GM18861 (cell line): ENCODE measurements around the gene FAM110A.
"Not testable (repeated sequence)": the region's sequence is repeated elsewhere in the genome, so short reads cannot be mapped to it uniquely, and the experiment has no call there.

ENCODE experiments used
- ATAC-seq: cut with Tn5 transposase; IDR thresholded peaks from one replicate; pipeline ENCODE4 v1.9.1; 2021; ENCODE audit not compliant: unreplicated experiment

FAM110A gene

DNA sequence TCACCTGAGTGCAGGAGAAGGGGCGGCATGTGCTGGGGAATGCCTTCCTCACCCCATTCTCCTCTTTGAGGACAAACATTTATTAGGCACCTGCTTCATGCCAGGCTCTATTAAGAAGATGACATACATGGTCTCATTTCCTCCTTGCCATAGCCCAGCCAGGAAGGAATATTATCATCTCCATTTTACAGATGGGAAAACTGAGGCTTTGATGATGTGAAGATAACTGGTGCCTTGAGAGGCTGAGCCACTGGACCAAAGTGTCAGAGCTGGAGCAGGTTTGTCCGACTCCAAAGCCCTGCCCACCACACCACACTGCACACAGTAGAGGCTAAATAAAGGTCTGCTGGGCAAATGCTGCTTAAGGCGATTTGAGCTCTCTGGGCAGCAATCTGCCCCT is 37.2 kb downstream of the FAM110A start:
- no peak for ATAC-seq

- ATAC-seq = no peak
These were observed 37.9 kb downstream of the FAM110A start for GRCh38 chr20:871436-871835.

- no peak for ATAC-seq
These were observed 38.4 kb downstream of the FAM110A start for GRCh38 chr20:871948-872347.

- no peak for ATAC-seq
These were observed 39.5 kb downstream of the FAM110A start for GRCh38 chr20:872855-873520.

- no peak for ATAC-seq
These were observed 40.5 kb downstream of the FAM110A start for GRCh38 chr20:873875-874607.

- ATAC-seq = no peak
These were observed 41.6 kb downstream of the FAM110A start for GRCh38 chr20:875115-875514.

DNA sequence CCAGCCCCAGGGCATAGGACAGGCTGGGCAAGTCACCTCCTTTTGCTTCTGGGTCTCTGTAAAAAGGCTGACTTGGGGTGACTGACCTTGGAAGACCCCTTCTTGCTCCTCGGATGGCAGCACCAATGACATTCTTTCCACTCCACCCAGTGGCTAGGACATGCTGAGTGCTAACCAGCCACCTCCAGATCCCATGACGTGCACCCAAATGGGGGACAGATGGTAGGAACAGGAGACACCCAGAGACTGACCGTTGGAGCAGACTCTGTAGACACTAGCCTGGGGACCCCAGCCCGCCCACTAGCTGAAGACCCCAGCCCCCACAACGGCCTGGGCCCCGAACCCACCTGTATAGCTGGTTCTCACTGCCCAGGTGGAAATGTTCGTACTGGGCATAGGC is 44.3 kb downstream of the FAM110A start:
- ATAC-seq = no peak

GRCh38 chr20:878511-879307 is 45.2 kb downstream of the FAM110A start:
- ATAC-seq = no peak

DNA sequence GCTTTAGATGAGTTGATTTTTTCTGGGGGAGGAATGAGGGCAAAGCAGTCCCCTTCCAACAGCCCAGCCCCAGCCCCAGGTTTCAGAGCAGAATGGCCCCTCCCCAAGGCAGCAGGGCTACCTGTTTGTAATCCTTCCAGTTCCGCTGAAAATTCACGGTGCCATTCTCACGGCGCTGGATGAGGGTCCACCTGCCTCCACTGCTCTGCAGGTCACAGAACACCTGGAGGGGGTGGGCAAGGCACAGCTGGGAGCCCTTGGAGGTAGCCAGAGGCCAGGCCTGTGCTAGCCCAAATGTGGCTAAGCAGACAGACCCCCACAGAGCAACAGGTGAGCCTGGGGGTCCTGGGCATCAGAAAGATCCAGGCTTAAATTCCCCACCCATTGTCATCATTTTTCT is 46.1 kb downstream of the FAM110A start:
- no peak for ATAC-seq

DNA sequence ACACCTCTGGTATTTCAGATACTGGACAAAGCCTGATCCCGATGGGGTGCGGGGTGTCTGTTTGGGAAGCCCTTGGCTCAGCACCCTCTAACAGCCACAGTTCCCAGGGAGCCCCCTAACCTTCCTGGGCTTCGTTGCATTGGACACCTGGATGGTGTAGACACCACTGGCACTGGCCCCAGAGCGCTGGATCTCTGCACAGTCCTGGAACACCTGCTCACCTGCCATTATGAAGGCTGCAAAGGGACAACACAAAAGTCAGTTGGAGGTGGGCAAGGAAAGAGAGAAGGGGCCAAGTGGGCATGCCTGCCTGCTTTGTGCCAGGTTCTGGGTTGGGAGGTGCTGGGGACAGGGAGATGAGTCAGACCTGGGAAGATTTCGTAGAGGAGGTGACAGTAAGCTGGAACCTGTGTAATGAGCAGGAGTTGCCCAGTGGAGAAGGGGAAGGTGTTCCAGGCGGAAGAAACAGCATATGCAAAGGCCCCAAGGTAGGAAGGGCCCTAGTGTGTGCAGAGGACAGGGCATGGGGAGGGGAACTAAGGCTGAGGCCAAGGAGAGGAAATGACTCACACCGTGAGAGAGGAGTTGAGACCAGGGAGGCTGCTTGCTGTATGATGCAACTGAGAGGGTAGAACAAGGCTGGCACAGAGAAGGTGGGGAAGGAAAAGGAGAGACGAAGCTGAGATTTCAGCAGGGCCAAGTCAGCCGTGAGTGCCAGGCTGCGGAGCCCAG is 47.7 kb downstream of the FAM110A start:
- ATAC-seq = no peak

- no peak for ATAC-seq
These were observed 48.2 kb downstream of the FAM110A start for GRCh38 chr20:881783-882144.

DNA sequence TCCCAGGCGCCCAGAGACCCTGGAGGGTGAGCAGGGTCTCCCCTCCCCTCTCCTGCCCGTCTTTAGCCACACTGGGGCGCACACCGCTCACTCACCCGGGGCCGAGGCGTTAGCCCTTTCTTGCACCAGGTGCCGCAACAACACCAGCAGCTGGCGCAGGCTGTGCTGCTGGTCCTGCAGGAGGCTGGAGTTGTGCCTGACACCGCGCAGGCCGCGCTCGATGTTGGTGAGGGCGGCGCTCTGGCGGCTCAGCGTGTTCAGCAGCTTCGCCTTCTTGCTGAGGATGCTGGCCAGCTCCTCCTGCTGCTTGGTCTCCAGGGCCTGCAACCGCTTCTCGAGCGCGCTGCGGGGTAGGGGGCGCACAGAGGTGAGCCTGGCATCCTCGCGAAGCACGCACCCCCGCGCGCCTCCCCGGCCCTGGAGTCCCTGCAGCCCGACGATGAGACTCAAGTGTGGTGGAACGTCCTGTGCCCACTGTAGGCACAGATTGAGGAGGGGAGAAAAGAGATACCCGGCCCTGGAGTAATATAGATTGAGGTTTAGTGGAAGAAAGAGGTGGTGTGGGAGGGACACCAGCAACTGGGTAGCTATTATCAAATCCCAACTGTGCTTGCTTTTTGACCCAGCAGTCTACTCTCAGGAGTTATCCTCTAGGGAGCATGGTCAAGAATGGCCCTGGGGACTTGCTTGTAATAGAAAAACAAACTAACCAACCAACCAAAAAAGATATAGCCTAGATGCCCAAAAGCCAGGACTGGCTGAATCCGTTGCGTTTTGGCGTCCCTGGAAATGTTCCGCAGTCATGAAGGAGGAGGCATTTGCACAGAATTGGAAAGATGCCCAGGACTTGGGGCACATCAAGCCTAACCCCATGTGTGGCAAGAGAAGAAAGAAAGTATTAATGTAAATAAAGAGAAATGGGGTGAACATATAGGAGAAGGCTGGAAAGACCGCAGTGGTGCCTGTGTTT is 51.8 kb downstream of the FAM110A start:
- no peak for ATAC-seq

DNA sequence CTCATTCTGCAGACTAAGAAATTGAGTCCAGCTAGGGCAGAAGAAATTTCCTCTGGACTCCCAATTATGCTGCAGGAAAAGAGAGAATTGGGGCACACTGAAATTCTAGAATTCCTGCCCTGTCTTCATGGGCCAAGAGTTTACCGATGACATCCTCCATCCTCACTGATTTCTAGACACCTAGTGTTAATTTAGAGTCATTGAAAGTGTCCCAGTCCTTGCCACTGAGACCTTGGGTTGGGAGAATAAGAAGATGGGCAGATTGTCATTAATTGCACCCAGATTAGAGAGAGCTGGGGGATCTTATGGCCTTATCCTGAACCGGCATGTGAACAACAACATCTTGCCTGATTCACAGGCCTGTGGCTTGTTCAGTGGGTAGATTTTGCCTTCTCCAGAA is 53.6 kb downstream of the FAM110A start:
- ATAC-seq = no peak

GRCh38 chr20:888057-888456 is 54.5 kb downstream of the FAM110A start:
- ATAC-seq = no peak

DNA sequence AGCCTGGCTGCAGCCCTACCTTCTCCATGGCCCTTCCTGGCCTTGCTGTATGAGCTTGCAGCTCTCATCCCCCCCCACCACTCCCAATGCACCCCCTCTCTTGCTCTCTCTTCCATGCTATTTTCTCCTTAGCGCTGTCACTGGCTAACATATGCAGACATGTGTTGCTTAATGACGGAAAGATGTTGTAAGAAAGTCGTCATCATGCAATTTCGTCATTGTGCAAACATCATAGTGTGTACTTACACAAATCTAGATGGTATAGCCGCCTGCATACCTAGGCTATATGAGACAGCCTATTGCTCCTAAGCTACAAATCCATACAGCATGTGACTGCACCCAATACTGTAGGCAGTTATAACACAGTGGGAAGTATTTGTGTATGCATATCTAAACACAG is 55.6 kb downstream of the FAM110A start:
- no peak for ATAC-seq

- ATAC-seq = no peak
These were observed 56.5 kb downstream of the FAM110A start for GRCh38 chr20:889932-890463.

DNA sequence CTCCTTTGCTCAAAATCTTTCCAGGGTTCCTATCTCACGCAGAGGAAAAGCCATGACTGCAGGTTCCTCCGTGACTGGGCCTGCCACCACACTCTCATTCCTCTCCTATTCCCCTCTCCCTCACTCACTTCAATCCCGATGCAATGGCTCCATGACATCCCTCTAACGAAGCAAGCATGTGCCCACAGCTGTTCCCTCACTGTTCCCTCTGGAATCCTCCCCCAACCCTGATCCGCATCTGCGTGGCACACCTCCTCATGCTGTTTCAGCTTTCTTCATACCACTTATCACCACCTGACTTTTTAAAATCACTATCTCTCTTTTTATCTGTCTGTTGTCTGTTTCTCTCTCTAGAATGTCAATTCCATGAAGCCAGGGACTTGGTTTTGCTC is 57.1 kb downstream of the FAM110A start:
- no peak for ATAC-seq

GRCh38 chr20:891058-891705 is 57.7 kb downstream of the FAM110A start:
- ATAC-seq = no peak

DNA sequence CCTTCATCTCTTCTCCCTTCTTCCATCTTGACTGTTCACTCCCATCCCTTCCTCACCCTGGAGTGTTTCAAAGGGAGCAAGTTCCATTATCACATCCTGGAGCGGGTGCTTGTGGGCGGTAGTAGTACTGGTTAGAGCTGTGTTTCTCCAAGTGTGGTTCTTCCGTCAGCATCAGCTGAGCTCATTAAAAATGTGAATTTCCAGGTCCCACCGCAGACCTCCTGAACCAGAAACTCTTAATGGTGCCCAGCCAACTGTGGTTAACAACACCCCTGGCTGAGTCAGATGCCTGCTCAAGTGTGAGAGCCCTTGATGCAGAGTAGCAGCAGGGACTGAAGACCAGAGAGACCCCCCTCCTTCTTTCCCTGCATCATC is 58.2 kb downstream of the FAM110A start:
- no peak for ATAC-seq

DNA sequence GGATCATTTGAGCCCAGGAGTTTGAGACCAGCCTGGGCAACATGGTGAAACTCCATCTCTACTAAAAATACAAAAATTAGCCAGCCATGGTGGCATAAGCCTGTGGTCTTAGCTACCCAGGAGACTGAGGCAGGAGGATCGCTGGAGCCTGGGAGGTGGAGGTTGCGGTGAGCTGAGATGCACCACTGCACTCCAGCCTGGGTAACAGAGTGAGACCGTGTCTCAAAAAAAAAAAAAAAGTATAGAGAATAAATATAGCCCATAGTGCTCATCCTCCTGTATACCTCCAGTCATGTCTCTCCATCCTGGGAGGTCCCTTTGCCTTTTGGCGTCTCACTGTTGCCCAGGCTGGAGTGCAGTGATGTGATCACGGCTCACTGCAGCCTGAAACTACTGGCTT is 58.9 kb downstream of the FAM110A start:
- not testable (repeated sequence) for ATAC-seq
